ENCODE measurements around the gene TNXB.
"Not testable (repeated sequence)": the region's sequence is repeated elsewhere in the genome, so short reads cannot be mapped to it uniquely, and the experiment has no call there.

TNXB gene

GRCh38 chr6:32109114-32109764, at the start of gene TNXB:
Gene TNXB (minus strand): TSS chr6:32109338. CDS start chr6:32098198, 11,140 bp downstream.
- DNase-seq = no peak

GRCh38 chr6:32158052-32158451, 48.9 kb upstream of the TNXB start:
- DNase-seq = no peak

GRCh38 chr6:32156891-32157290, 47.8 kb upstream of the TNXB start:
- no peak for DNase-seq

- peak; percentile 63 for DNase-seq
These were observed 45.5 kb upstream of the TNXB start for GRCh38 chr6:32154514-32155161.

GRCh38 chr6:32153564-32154513, 44.7 kb upstream of the TNXB start, which contains the start of gene PPT2:
Gene PPT2 (plus strand): TSS chr6:32154141. CDS start chr6:32154595, 454 bp downstream.
- peak; percentile 94 for DNase-seq

GRCh38 chr6:32152769-32153563, 43.8 kb upstream of the TNXB start:
- peak; percentile 34 for DNase-seq

- no peak for DNase-seq
These were observed 43.0 kb upstream of the TNXB start, which contains the start of gene PRRT1 for GRCh38 chr6:32151863-32152768. Gene PRRT1 (minus strand): TSS chr6:32151939. CDS start chr6:32151827, 112 bp downstream.

GRCh38 chr6:32151181-32151862, 42.2 kb upstream of the TNXB start:
- DNase-seq = no peak

- DNase-seq = no peak
These were observed 41.1 kb upstream of the TNXB start for GRCh38 chr6:32149932-32150870.

GRCh38 chr6:32149092-32149755, 40.1 kb upstream of the TNXB start:
- no peak for DNase-seq

- DNase-seq = peak; percentile 34
These were observed 39.4 kb upstream of the TNXB start for GRCh38 chr6:32148289-32149091.

GRCh38 chr6:32147401-32148132, 38.4 kb upstream of the TNXB start:
- DNase-seq = no peak

GRCh38 chr6:32146687-32147086, 37.5 kb upstream of the TNXB start:
- no peak for DNase-seq

GRCh38 chr6:32146287-32146686, 37.1 kb upstream of the TNXB start:
- peak; percentile 21 for DNase-seq

GRCh38 chr6:32144238-32144637, 35.1 kb upstream of the TNXB start:
- DNase-seq = not testable (repeated sequence)

GRCh38 chr6:32140420-32141046, 31.4 kb upstream of the TNXB start:
- DNase-seq = peak; percentile 21

- no peak for DNase-seq
These were observed 30.5 kb upstream of the TNXB start for GRCh38 chr6:32139590-32139989.
